Activated naive CD8-positive, alpha-beta T cell (primary cell): ENCODE data around the gene CHMP2A.

Source experiments
- H3K27ac Mint-ChIP-seq: one replicate; pipeline ENCODE4 v1.8.0; 2021; ENCODE audit warnings: mixed read lengths
- H3K27me3 Mint-ChIP-seq: one replicate; pipeline ENCODE4 v1.8.0; 2021; ENCODE audit warnings: mixed read lengths
- H3K36me3 Mint-ChIP-seq: one replicate; pipeline ENCODE4 v1.8.0; 2021; ENCODE audit warnings: mixed read lengths
- H3K4me1 Mint-ChIP-seq: one replicate; pipeline ENCODE4 v1.8.0; 2021; ENCODE audit warnings: low read depth, mixed read lengths
- H3K4me3 Mint-ChIP-seq: one replicate; pipeline ENCODE4 v1.8.0; 2021; ENCODE audit warnings: mild to moderate bottlenecking, mixed read lengths
- H3K9me3 Mint-ChIP-seq: one replicate; pipeline ENCODE4 v1.8.0; 2021; ENCODE audit warnings: low read depth, mixed read lengths

CHMP2A gene

GRCh38 chr19:58538257-58539168 is 16.4 kb downstream of the CHMP2A start:
- peak overlapping the region; percentile 68 for H3K27ac Mint-ChIP-seq

GRCh38 chr19:58536852-58537798 is 17.8 kb downstream of the CHMP2A start:
- H3K4me3 Mint-ChIP-seq, result peak overlapping the region; percentile 7
- H3K27ac Mint-ChIP-seq, result no peak overlapping the region
- peaks cover 5% of the 10 kb centered on the region for H3K4me1 Mint-ChIP-seq
- H3K27me3 Mint-ChIP-seq, result no peaks in the 10 kb centered on the region
- no peaks in the 10 kb centered on the region for H3K36me3 Mint-ChIP-seq
- no peaks in the 10 kb centered on the region for H3K9me3 Mint-ChIP-seq

More at GRCh38 chr19:58538257-58539168, 16.4 kb downstream of the CHMP2A start:
- Mint-ChIP-seq H3K36me3 (no peaks in the 10 kb centered on the region), H3K4me3 (peak overlapping the region; percentile 77), H3K4me1 (peaks cover 6% of the 10 kb centered on the region), H3K27me3 (no peaks in the 10 kb centered on the region), H3K9me3 (no peaks in the 10 kb centered on the region)

DNA sequence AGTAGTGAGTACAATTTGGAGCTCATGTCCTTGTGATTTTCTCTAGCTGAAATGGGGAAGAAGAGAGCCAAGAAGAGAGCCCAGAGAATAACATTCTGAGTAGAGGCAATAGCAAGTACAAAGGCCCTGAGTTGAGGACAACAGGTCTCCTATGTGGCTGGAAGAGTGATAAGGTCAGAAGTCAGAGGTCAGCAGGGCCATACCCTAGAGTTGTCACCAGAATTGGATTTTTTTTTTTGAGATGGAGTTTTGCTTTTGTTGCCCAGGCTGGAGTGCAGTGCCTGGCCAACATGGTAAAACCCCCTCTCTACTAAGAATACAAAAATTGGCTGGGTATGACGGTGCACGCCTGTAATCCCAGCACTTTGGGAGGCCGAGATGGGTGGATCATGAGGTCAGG is 19.0 kb downstream of the CHMP2A start:
- Mint-ChIP-seq H3K27me3 (no peaks in the 10 kb centered on the region), H3K9me3 (no peaks in the 10 kb centered on the region), H3K4me1 (peaks cover 5% of the 10 kb centered on the region), H3K4me3 (no peak overlapping the region), H3K27ac (no peak overlapping the region), H3K36me3 (no peaks in the 10 kb centered on the region)

DNA sequence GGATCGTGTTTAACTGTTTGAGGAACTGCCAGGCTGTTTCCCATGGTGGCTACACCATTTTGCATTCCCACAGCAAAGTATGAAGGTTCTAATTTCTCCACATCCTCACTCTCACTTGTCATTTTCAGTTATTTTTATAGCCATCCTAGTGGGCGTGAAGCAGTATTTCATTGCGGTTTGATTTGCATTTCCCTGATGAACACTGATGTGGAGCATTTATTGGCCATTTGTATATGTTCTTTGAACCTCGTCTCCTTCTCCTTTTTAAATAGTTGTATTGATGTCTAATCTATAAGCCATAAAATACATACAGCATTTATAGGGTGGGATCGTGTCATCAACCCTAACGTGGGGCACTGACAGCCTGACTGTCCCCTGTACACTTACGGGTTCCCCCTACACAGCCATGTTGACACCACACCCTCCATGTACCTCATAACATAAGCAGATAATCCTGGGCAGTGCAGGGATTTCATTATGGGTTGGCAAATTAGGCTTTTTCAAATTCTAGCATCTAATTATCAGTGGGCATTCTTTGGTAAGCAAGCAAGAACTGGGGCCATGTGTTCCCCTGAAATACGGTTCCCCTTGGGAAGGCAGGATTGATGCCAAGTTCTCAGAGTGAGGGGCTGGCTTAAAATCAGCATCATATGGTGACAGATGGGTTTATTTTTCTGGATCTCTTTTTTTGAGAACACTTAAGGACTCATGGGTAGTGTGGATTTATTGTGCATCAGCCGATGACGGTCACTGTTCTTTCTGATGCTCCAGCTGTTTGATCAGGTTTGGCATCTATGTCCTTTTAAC is 23.7 kb downstream of the CHMP2A start:
- Mint-ChIP-seq H3K4me3 (no peak overlapping the region), H3K4me1 (no peaks in the 10 kb centered on the region)

GRCh38 chr19:58529405-58529804 is 25.5 kb downstream of the CHMP2A start:
- Mint-ChIP-seq H3K4me1 (no peaks in the 10 kb centered on the region), H3K4me3 (no peak overlapping the region), H3K27ac (no peak overlapping the region), H3K9me3 (no peaks in the 10 kb centered on the region), H3K27me3 (no peaks in the 10 kb centered on the region), H3K36me3 (no peaks in the 10 kb centered on the region)

More for the DNA sequence above, 23.7 kb downstream of the CHMP2A start:
- Mint-ChIP-seq H3K27me3 (no peaks in the 10 kb centered on the region), H3K9me3 (no peaks in the 10 kb centered on the region), H3K36me3 (no peaks in the 10 kb centered on the region), H3K27ac (no peak overlapping the region)

- Mint-ChIP-seq H3K27me3 (no peaks in the 10 kb centered on the region), H3K4me3 (no peak overlapping the region), H3K36me3 (no peaks in the 10 kb centered on the region), H3K4me1 (peaks cover 26% of the 10 kb centered on the region), H3K9me3 (no peaks in the 10 kb centered on the region), H3K27ac (no peak overlapping the region)
These were observed 32.2 kb downstream of the CHMP2A start for GRCh38 chr19:58522709-58523108.

GRCh38 chr19:58521651-58522050 is 33.3 kb downstream of the CHMP2A start:
- Mint-ChIP-seq H3K4me1 (peaks cover 31% of the 10 kb centered on the region), H3K27me3 (no peaks in the 10 kb centered on the region), H3K4me3 (peak overlapping the region; percentile 54), H3K36me3 (no peaks in the 10 kb centered on the region), H3K9me3 (no peaks in the 10 kb centered on the region), H3K27ac (no peak overlapping the region)

GRCh38 chr19:58520257-58520599 is 34.7 kb downstream of the CHMP2A start:
- H3K36me3 Mint-ChIP-seq, result no peaks in the 10 kb centered on the region
- no peaks in the 10 kb centered on the region for H3K27me3 Mint-ChIP-seq
- H3K27ac Mint-ChIP-seq, result peak overlapping the region; percentile 97
- H3K4me3 Mint-ChIP-seq, result peak overlapping the region; percentile 97
- peaks cover 41% of the 10 kb centered on the region for H3K4me1 Mint-ChIP-seq
- no peaks in the 10 kb centered on the region for H3K9me3 Mint-ChIP-seq

- H3K9me3 Mint-ChIP-seq, result no peaks in the 10 kb centered on the region
- H3K27ac Mint-ChIP-seq, result peak within 1 kb of the TSS; percentile 97
These were observed 35.3 kb downstream of the CHMP2A start, which contains the start of gene ZBTB45 for GRCh38 chr19:58519355-58520256. ZBTB45 (minus strand) TSS chr19:58519810; CDS start chr19:58517673, 2,137 bp downstream.

DNA sequence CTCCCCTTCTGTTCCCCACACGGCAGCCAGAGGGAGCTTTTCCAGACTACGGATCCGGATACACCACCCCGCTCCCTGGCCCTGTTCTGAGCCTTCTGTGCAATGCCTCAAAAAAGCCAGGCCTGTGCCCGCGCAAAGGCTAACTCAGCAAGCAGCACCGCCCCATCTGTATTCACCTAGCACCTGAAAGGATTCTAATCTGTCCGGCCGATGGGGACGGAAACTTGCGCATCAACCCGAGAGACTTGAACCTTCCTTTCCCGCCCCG is 35.9 kb downstream of the CHMP2A start:
- H3K27ac Mint-ChIP-seq, result peak overlapping the region; percentile 97
- no peaks in the 10 kb centered on the region for H3K9me3 Mint-ChIP-seq
- no peaks in the 10 kb centered on the region for H3K36me3 Mint-ChIP-seq
- H3K4me1 Mint-ChIP-seq, result peaks cover 49% of the 10 kb centered on the region
- H3K27me3 Mint-ChIP-seq, result no peaks in the 10 kb centered on the region
- H3K4me3 Mint-ChIP-seq, result peak overlapping the region; percentile 97

More at GRCh38 chr19:58519355-58520256, 35.3 kb downstream of the CHMP2A start, which contains the start of gene ZBTB45:
- H3K27me3 Mint-ChIP-seq, result no peaks in the 10 kb centered on the region
- H3K4me3 Mint-ChIP-seq, result peak within 1 kb of the TSS; percentile 97
- no peaks in the 10 kb centered on the region for H3K36me3 Mint-ChIP-seq
- H3K4me1 Mint-ChIP-seq, result peaks cover 45% of the 10 kb centered on the region

DNA sequence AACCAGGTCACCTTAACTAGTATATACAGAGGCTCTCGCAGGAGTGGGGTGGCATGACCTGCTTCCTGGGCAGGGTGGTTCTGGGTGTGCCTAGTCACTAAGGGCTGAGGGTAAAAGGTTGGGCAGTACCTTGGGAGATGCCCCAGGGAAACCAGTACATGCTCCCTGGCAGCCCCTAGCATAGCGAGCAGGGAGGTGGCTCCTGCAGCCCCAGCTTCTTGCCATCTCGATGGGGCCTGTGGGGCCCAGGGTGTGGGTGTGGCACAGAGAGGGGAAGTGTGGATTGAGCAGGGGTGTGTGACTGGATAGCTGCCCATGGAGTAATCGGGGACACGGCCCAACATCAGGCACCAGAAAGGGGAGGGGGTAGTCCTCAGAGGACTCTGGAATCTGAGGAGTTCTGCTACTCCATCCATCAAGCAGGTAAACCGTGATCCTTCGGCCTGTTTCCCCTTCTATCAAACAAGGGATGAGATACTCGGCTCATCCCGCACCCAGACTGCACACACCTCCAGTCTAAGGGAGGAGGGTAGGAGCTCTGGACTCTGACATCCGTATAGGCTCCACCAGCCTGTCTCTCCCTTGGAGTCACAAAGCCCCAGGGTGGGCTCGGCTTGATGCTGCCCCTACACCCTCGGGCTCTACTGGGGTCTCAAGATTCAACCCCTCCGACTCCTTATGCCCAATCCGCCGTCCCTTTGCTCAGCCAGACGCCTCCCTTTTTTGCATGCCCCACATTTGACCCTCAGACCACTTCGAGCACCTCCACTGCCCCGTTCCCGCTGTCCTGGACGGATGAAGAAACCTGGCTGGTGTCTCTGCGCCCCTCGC is 36.4 kb downstream of the CHMP2A start:
- no peaks in the 10 kb centered on the region for H3K36me3 Mint-ChIP-seq
- H3K27ac Mint-ChIP-seq, result peak overlapping the region; percentile 97
- no peaks in the 10 kb centered on the region for H3K27me3 Mint-ChIP-seq
- H3K9me3 Mint-ChIP-seq, result no peaks in the 10 kb centered on the region
- peaks cover 52% of the 10 kb centered on the region for H3K4me1 Mint-ChIP-seq
- H3K4me3 Mint-ChIP-seq, result peak overlapping the region; percentile 97

DNA sequence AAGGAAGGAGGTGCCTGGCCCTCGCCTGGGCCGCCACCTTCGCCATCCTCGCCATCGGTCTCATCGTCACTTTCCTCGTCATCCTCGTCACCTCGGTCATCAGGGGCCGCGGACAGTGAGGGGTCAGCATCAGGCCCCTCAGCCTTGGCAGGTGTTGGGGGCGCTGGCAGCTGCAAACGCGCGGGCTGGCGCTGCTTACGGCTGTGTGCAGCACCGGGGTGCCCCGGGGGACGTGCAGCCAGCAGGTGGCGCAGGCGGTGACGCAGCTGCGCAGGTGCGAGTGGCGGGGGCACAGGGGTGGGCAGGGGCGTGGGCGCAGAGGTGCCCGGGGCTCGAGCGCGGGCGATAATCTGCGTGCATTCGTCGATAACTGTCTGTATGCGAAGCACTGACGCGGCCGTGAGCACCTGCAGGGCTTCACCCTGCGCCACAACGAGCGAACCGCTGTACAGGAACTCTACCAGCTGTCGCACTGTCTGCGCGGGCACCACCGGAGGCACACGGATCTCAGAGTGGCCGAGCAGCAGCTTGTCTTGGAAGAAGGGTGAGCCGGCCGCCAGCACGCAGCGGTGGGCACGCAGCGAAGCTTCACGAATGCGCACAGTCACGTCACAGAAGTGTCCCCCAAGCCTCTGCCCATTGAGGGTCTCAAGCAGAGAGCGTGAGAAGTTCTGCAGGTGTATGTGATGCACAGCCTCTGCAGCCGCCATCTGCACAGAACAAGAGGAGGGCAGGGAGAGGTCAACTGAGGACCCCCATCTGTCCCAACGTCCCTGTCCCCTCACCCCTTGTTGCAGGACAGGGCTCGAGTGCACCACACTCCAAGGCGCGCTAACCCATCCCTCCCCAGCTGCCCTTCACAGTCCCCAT is 37.7 kb downstream of the CHMP2A start:
- Mint-ChIP-seq H3K4me1 (peaks cover 52% of the 10 kb centered on the region), H3K27me3 (no peaks in the 10 kb centered on the region), H3K36me3 (no peaks in the 10 kb centered on the region), H3K4me3 (peak overlapping the region; percentile 20), H3K9me3 (no peaks in the 10 kb centered on the region), H3K27ac (no peak overlapping the region)
